CD1c-positive myeloid dendritic cell (primary cell): Measurements from ENCODE around the gene SLC20A1.
A peak's percentile ranks its signal among the peaks of the same experiment; 100 is the strongest.

Source experiments
- DNase-seq: peaks from one replicate; pipeline ENCODE4 v3.0.0-alpha.2; 2016; ENCODE audit errors: extremely low spot score

Gene SLC20A1

DNA sequence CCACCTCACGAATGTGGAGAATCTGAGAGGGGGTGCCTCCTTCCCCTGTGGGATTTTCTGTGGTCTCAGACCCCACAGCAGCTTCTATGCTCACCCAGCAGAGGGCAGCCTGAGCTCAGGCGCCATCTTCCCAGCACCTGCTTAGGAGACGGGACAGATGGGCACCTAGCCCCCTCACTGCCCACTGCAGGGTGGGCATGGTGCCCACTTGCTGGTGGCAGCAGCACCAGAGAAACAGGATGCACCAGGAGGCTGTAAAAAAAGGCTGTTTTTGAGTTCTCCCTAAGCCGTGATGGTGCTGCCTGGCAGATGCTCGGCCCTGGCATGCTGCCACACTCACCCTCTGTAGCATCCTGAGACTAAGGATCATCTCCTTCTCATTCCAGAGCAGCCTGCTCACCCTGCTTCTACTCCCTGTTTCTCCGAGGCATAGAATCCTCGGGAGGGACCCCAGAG is 19.1 kb upstream of the SLC20A1 start:
- DNase-seq = peak; percentile 55

DNA sequence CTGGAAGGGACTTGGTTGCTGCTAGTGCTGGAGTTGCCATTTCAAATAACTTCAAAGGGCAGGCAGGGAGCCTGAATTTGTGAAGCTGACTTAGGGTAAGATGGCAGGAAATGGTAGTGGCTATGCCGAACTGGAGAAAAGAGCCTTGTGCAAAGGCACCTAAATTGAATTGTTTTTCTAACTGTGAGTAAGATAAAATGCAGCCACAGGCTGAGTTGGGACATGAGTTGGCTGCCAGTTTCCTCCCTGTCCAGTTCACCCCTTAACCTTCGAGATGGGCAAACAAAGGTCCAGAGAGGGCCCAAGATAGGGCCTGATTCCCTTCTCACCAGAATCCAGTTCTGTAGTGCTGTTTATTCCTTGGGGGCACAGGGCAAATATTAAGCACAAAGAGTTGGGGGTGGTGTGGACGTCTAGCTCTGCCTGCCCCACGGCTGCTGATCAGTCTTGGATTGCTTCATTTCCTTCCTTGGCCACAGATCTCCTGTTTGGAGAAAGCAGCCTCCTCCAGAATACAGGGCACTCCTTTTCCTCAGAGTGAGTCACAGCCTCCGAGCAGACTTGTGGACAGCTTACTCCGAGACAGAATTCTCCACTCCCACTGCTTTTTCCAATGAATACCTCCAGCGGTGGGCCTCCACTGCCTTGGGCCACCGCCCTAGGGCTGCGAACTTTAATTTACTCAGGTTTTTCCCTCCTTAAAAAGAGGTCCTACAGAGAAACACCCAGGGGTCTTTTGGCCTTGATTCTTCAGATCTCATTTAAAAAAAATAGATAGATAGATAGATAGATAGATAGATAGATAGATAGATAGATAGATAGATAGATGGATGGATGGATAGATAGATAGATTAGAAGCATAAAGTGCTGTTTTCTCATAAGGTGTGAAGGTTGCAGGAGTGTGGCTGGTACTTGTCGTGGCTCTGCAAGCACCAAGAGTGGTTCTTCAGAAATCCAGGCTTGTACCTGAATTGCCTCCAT is 18.4 kb upstream of the SLC20A1 start:
- peak; percentile 73 for DNase-seq

DNA sequence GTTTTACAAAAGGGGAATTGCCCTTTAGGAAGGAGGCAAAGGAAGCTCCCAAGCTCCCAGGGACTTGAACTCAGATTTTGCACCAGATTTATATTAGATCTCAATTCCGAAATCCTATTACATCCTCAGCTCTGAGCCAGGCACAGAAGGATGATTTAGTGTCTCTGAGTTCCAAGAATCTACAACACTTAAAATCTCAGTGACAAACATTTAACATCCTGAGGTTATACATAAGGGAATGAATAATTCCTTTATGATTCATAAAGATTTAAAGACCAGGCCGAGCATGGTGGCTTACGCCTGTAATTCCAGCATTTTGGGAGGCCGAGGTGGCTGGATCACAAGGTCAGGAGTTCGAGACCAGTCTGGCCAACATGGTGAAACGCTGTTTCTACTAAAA is 16.5 kb upstream of the SLC20A1 start:
- DNase-seq = no peak

DNA sequence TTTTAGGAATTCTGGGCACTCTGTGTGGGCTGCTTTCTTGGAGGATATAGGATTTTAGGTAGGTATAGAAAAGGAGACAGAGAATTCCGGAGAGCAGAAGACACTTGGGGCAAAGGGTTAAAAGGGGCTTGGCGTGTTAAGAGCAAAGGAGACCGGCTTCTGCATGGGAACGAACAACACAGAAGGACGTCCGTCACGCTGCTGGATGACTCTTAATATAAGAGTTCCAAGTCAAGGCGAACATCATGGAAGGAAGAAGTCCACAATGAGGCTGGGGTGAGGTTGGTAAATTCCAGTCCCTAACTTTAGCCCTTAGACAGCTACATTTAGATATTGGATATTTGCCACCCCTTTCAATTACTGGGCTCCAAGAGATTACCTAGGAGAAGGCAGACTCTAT is 15.9 kb upstream of the SLC20A1 start:
- DNase-seq = no peak

DNA sequence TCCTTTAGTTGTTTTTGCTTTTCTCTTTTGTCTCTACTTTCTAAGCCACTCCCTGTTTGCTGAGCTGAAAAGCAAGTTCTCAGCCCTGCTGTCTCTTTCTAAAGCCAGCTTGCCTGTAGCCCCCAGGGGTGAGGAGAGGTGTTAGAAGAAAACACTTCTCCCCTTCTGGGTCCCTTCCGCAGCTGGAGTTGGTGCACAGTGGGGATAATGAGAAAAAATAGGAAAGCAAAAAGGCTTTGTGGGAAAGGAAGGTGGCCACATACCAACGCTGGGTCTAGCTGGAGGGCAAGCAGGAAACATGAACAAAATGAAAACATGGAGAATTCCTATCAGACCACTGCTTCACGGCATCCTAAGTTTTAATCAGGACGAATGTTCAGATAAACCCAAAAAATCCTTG is 15.5 kb upstream of the SLC20A1 start:
- DNase-seq = no peak

DNA sequence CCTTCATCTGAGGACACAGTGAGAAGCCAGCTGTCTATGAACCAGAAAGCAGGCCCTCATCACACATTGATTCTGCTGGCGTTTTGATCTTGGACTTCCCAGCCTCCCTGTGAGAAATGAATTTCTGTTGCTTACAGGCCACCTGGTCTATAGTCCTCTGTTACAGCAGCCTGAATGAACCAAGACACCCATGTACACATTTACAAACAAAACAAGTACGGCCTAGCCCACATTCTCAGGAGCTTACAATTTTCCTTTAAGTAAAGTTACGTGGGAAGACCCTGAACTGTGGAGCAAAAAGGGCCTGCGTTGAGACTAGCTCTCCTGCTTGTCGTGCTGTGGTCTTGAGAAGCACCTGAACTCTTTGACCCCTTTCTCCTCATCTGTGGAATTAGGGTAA is 12.0 kb upstream of the SLC20A1 start:
- no peak for DNase-seq

DNA sequence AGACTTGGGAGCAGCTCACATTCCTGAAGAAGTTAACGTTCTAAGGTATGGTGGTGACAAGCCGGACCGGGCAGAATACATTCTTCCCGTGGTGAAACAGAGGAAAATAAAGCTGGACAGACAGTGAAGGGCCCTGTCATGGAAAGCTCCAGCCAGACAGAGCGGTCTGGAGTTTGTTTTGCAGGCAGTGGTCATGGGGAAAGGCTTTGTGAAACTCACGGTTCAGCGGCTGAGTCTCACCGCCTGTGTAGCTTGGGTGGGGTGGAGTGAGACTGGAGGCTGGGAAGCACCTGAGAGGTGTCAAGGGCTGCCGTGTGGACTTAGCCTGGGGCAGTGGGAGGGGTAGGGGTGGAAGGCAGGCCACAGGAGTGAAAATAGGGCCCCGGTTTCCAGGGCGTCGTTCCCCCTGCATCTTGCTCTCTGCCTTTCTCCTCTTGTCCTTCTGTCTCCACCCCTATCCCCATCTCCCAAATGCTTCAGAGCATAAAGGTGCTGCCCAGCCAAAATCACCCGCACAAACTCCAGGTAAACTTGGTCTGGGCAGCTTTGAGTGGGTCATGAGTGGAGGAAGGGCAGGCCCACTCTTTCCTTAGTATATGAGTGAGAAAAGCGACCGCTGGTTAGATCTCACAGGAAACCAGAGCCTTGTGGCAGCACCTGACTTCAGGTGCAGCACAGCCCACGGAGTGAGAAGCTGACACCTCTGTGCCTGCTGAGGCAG is 11.4 kb upstream of the SLC20A1 start:
- DNase-seq = no peak

DNA sequence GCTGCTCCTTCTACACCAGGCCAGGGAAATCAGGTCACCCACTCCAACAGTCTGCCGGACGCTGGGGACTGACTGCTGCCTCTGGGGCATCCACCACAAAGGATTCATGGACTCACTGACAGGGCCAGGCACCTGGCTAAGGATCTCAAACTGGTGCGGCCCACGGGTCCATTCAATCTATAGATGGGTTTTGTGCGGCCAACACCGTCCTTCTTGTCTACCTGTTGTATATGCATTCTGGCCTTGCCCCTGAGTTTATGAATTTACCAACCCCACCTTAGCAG is 10.9 kb upstream of the SLC20A1 start:
- no peak for DNase-seq

DNA sequence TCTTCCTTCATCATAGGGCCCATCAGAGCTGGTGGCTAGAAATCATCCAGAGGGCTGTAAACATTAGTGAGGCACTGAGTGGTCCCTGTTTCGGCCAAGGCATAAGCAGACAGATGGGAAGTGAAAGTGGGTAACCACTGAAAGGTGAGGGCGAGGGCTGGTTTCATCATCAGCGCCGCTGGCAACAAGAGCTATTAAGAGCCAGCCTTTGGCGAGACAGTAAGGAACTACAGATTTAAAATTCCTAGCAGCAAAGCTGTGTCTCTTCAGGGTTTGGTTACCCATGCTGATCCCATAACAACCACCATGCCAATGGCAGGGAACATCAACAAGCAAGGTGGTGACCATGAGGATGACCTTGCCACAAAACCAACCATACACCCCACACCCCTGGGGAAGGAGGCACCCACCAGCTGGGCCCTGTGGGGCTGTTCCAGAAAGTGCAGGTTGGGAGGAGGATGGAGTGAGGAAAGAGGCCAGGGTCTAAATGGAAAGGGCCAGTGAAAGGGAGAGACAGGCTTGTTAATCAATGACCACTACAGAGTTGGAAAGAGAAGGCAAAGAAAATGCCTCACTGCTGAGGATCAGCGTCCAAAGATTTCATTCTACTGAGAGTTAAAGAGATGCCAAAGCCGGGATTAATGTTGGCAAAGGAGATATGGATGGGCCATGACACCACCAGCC is 9.0 kb upstream of the SLC20A1 start:
- DNase-seq = peak; percentile 61

DNA sequence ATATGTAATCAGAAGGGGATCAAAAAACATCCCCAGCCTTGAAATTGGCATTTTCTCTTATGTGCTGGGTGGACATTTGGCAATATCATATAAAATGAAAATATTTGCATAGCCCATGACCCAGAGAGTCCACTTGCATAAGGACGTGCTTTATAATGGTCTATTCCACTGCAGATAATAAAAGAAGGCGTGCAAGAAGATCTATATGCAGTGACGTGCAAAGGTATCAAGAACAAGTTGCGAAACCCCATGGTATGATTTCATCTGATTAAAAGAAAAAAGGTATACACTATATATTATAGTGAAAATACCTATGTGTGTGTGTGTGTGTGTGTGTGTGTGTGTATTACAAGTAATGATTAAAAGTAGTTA is 8.5 kb upstream of the SLC20A1 start:
- DNase-seq = no peak

DNA sequence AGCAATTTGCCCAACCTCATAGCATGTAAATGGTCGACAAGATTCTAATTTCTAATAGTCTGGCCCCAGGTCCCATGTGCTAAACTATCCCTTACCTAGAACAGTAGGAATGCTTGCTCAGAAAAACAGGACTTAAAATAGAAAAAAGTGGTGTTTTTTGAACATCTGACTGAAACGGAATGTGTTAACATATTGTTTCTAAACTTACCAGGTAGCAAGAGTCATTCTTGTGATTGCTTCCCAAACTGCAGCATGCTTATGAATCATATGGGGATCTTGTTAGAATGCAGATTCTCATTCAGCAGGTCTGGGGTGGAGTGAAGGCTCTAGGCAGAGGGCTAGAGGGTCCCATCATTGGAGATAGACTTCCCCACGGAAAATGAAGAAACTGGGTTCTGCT is 5.8 kb upstream of the SLC20A1 start:
- DNase-seq = peak; percentile 40

DNA sequence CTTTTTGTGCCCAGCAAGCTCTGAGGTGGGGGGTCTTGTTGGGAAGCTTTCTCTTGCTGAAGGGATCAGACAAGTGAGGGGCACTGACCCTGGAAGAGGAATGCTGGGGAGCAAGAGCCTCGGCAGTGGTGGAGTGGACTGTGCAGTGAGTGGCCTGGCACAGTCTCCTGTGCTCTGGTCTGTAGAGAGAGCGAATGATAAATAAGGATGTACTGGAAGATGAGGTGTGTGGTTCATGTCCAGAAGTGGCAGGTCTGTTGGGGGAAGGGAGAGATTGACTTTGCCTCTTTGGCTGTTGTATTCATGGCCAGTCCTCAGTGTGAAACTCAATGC is 5.3 kb upstream of the SLC20A1 start:
- DNase-seq = no peak

DNA sequence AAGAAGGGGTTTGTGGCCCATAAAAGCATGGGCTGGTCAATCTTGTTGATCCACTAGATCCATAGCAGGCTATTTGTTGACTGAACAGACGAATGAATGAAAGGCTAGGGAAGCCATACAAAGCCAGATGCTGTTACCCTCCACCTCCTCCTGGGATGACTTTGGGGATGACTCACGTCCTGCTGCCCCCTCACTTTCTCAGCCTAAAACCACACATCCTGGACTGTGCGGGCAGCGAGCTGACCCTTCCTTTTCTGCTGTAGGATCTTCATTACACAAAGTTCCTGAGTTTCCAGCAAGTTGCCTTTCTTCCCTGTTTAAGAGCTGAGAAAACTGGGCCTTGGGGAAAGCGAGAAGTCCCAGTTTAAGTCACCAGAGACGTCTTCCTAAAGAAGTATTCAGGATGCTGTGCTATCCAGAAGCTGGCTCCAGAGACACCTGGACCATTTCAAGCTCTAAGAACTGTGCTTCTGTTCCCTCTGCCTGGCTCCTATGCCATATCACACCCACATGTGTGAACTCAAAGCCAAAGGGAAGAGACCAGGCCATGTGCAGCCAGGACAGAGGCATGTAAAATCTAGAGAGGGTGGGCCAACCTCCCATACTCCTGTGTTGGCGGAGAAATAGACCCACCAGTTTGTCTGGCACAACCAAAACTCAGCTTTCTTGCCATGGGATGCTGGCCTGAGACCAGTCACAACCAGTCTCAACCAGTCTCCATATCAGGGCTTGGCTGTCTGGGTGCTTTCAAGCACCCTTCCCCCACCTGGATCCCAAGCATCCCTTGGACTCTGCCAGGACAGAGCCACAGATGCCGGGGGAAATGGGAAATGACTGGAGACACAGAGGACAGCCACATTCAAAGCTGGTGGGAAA is 4.7 kb upstream of the SLC20A1 start:
- peak; percentile 75 for DNase-seq

DNA sequence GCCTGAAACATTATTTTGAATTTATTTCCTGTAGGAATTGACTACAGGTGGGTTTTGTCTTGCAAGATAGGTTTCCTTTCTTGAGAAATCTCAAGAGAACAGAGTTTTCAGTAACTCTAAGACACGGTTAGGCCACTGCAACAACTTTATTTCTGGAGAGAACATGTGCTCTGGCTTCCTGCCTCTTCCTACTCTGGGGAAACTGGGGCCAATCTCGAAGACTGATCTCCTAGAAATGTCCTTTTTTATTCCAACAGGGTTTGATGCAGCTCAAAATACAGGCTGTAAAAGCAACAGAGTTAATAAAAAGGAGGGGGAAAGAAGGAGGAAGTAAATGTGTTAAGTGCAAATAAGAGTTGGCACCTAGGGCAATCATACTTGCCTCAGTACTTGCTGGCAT is 4.0 kb upstream of the SLC20A1 start:
- DNase-seq = no peak

DNA sequence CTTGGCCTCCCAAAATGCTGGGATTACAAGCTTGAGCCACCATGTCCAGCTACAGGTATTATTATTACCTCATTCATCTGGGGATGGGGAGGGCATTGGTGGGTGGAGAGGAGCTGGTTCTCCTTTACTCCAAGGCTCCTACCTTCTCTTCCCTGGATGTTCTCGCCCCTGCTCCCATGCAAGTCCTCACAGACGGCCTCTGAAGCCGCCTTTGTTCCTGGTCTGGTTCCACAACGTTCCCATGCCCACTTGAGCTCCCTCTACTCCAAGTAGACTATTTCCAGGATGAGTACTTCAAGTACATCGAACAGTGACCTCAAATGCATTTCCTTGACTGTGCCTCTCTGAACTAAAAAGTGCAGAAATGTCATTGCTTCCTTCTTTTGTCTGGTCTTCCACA is 3.2 kb upstream of the SLC20A1 start:
- no peak for DNase-seq

DNA sequence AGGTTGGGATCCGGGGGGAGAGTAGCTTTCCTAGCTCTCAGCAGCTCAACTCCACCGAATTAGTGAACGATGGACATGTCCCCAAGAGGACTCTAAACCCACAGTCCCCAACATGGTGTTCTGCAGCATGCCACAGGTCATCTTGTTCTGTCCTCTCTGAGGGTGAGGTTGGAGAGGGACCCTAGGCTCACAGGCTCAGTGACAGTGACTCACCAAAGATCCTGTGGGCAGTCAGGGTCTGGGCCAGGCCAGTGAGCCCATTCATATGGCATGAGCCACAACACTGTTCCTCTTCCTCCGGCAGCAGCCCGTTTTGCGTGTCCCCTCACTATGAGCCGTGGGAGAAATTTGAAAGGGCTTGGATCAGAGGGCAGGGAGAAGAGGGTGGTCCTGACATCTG is 2.8 kb upstream of the SLC20A1 start:
- DNase-seq = peak; percentile 81

DNA sequence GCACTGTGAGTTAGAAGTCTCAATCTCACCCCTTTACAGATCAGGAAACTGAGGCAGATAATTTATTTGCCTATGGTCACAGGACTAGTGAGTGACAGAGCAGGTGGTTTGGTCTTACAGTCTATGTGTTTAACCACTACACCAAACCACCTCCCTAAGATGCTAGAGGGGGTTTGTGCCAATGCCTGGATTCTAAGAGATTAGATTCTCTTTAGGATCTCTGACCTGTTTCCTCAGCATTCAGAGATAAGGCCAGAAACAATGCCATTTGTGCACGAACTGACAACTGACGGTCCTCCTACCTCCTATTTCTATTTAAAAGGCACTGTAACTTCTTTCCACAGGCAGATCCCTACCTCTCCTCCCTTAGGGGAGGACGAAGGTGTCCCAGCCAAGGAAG is 2.3 kb upstream of the SLC20A1 start:
- no peak for DNase-seq

DNA sequence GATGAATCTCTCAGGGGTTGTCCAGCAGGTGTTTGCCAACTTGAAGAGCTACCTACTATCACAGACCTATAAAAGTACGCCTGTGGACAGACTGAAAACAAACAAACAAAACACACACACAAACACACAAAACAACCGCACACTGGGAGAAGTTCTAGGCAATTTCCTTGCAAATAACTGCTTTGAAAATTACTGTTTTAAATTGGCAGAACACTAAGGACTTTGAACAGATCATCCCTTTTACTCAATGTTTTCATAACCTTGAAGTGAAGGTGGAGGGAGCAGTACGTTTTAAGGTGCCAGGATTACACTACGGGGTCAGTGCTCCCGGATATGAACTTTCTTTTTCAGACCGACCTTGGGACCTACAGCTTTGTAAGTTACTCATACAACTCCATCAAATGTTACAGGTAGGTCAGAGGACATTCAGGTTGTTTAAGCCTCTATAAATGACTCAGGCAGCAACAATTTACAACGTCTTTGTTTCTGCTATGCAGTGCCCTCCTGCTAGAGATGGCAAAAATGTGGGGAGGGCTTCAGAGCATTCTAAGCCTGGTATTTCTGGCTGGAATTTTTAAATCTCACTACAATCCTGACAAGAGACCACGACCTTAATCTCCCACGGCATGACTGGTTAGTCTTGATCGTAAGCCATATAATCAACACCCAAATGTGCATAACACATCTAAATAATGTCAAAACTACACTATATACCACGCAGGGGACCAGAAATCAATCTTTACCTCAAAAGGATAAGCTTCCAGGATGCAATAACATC is 1.4 kb upstream of the SLC20A1 start:
- DNase-seq = no peak

DNA sequence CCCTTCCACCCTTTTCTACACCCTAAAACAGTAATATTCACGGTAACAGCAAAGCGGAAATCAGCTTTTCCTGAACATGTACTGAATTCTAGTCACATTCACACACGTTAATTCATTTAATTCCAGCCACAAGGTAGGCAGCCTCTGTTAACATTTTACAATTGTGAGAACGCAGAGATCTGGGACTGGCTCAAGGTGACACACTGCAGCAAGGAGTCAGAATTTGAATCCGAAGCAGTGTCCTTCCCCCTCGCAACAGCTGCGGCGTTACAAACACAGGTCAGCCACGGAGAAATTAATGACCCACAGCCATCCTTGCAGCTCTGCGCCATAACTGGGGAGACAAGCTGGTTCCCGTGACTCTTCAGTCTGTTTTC is 818 bp upstream of the SLC20A1 start:
- no peak for DNase-seq

DNA sequence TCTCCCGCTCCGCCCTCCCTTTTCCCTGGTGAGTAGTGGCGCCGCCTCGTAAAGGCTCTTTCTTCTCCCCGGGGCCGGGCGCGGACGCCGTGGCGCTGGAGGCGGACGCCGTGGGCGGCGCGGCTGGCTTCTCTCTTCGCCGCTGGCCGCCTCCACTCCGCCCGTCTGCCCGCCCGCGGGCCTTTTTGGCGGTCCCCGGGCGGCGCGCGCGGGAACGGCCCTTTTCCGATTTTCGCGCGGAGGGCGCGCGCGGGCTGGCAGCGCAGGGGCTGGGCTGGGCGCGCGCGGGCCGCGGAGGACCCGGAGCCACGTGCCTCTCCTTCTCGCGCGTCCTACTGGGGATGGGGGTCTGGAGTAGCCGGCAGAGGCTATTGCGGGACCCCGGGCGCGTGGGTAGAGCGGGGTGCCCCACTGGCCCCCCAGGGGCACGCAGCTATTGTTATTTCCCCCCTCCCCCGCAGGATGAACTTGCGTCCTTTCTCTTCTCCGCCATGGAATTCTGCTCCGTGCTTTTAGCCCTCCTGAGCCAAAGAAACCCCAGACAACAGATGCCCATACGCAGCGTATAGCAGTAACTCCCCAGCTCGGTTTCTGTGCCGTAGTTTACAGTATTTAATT is 472 bp downstream of the SLC20A1 start:
- DNase-seq = no peak
